Pancreas (tissue), 10 donors: ENCODE data around the gene MIR17HG. TPM values are rescaled to one million over a fixed set of nuclear protein-coding genes. Genes with fewer than 3 reads are reported as not detected.

Source experiments
- ATAC-seq, 4 donors: fragments of 200-7000 bp; cut with Tn5 transposase; one replicate each; pipeline versions ENCODE4 v1.8.0 to v1.9.1; 2020; ENCODE audit warnings: mild to moderate bottlenecking in 4 of 4, moderate library complexity in 4 of 4
- DNase-seq, 6 donors: peaks; one replicate each; pipeline ENCODE4 v3.0.0-alpha.2; 2020
- FAIRE-seq: peaks from 2 replicates; lab custom pipeline; 2012; peaks lifted over from hg19 to GRCh38; lab: Jason Lieb, UNC
- H3K27ac ChIP-seq, 4 donors: fragments of 200-600 bp; sonication (generic); 1 replicate in 3 of 4; 2 replicates in 1 of 4; pipeline versions ENCODE4 v1.5.0 to v1.8.0; 2020
- H3K27me3 ChIP-seq, 4 donors: fragments of 200-600 bp; one replicate each; pipeline ENCODE4 v1.8.0; 2021
- H3K36me3 ChIP-seq, 3 donors: fragments of 200-600 bp; sonication (generic) in 1 of 3; one replicate each; pipeline versions ENCODE4 v1.5.0 to v1.8.0; 2020 to 2021
- H3K4me1 ChIP-seq, 3 donors: fragments of 200-600 bp; one replicate each; pipeline ENCODE4 v1.8.0; 2021
- H3K4me3 ChIP-seq, 4 donors: fragments of 200-600 bp; sonication (generic) in 2 of 4; one replicate each; pipeline versions ENCODE4 v1.5.0 to v1.8.0; 2020 to 2021
- H3K9me3 ChIP-seq, 4 donors: fragments of 200-600 bp; one replicate each; pipeline ENCODE4 v1.8.0; 2021
- CTCF ChIP-seq, 4 donors: fragments of 200-600 bp; sonication (generic) in 3 of 4; IDR thresholded peaks; one replicate each; pipeline versions ENCODE4 v1.5.0 to v1.8.0; 2021; ENCODE audit warnings: antibody characterized with exemption in 4 of 4
- WGBS, 2 donors: extraction: QIAGEN DNeasy Blood & Tissue Kit; methylation state at CpG; one replicate each; pipeline ENCODE4 v1.1.7; 2013; 5-methylcytosine and 5-hydroxymethylcytosine counted together
- intact Hi-C, 3 donors: fragments of 100-400 bp; cut with DNase I; formaldehyde crosslinking; loops; one replicate each; pipeline versions ENCODE4 v1.11.1 to v1.14.2; 2022
- polyA plus RNA-seq, 2 donors: library from polyadenylated mRNA; stranded (reverse); fragments of 200-250 nt; gene quantifications; one replicate each; pipeline ENCODE4 v1.2.3, GENCODE V29; 2013
- total RNA-seq, 6 donors: library from RNA; stranded (reverse); fragmentation: NEBNext Ultra II Directional in 4 of 6; extraction: Animal tissue kit (Norgen Biotek cat#: 25700) in 4 of 6; gene quantifications; one replicate each; pipeline versions ENCODE4 v1.2.1 to v1.2.4, GENCODE V29; 2021 to 2023
- donor health status: healthy with polysubstance abuse.
- donor health status: DM: no; HTN: no; CAD: no; lungs with moderate emphysema.
- donor health status: DM: no; HTN: no; CAD: no.
- donor health status: control.
- donor health status: control.
- donor health status: Bipolar disorder and iron deficiency.
- donor health status: DM: yes; HTN: yes; CAD: no.
- donor health status: DM: no; HTN: no; CAD: no.
- donor health status: DM: no; HTN: no; CAD: no.
- donor health status: DM: yes; HTN: yes; CAD: no.

The MIR17HG gene
- total and polyA plus RNA-seq, 8 donors: 2.3 to 6.0 (median 3.8) TPM

- Histone ChIP-seq H3K27ac (no peak overlapping the region), H3K36me3 (no peaks in the 10 kb centered on the region), H3K4me3 (no peak overlapping the region), H3K27me3 (peaks cover 0 to 30% (median 3%) of the 10 kb centered on the region in 4 donors), H3K4me1 (no peaks in the 10 kb centered on the region), H3K9me3 (no peaks in the 10 kb centered on the region)
- intact Hi-C loops: no loop called here
- WGBS, 2 donors: 67 to 79% methylated on average over 2 of the region's 2 CpGs
- ATAC-seq (no peak), DNase-seq (no peak), FAIRE-seq (no peak)
- TF ChIP-seq CTCF (IDR thresholded peaks at IDR 0.05): no peak
These were observed 41.7 kb downstream of the MIR17HG start for GRCh38 chr13:91389186-91389585.

GRCh38 chr13:91397595-91397994 lies 50.1 kb downstream of the MIR17HG start:
- peaks cover 0 to 6% (median 0%) of the 10 kb centered on the region in 3 donors for H3K4me1 ChIP-seq
- ATAC-seq (no peak), FAIRE-seq (no peak), DNase-seq (no peak)
- H3K36me3 ChIP-seq: no peaks in the 10 kb centered on the region
- 85 to 92% methylated on average over 1 of the region's 1 CpG for WGBS, 2 donors
- H3K9me3 ChIP-seq: no peaks in the 10 kb centered on the region
- H3K4me3 ChIP-seq: no peak overlapping the region
- TF ChIP-seq CTCF (IDR thresholded peaks at IDR 0.05): no peak
- H3K27me3 ChIP-seq: peaks cover 0 to 16% (median 3%) of the 10 kb centered on the region in 4 donors
- intact Hi-C loops: no loop called here
- H3K27ac ChIP-seq: no peak overlapping the region

- Histone ChIP-seq H3K9me3 (no peaks in the 10 kb centered on the region), H3K4me3 (peak within 1 kb of the TSS; percentile 25 to 59 (median 36)), H3K36me3 (no peaks in the 10 kb centered on the region), H3K4me1 (peaks cover 0 to 6% (median 0%) of the 10 kb centered on the region in 3 donors), H3K27ac (no peak within 1 kb of the TSS), H3K27me3 (peaks cover 0 to 22% (median 3%) of the 10 kb centered on the region in 4 donors)
- DNase-seq (peak; percentile 63 to 92 (median 81)), FAIRE-seq (no peak), ATAC-seq (peak; percentile 99 to 100 (median 100))
- WGBS, 2 donors: 1% methylated on average over 65 to 76 of the region's 76 CpGs
- intact Hi-C loops: no loop called here
- TF ChIP-seq CTCF (IDR thresholded peaks at IDR 0.05): no peak
These were observed 51.1 kb downstream of the MIR17HG start, which contains the start of gene GPC5 for GRCh38 chr13:91398413-91399188. GPC5 (plus strand) TSS chr13:91398621.

GRCh38 chr13:91399189-91400062 lies 51.9 kb downstream of the MIR17HG start:
- Histone ChIP-seq H3K36me3 (no peaks in the 10 kb centered on the region), H3K27ac (no peak overlapping the region), H3K9me3 (no peaks in the 10 kb centered on the region), H3K4me3 (peak overlapping the region in 2 of 4 donors; percentile 32 to 59), H3K4me1 (peaks cover 0 to 6% (median 0%) of the 10 kb centered on the region in 3 donors), H3K27me3 (peaks cover 0 to 15% (median 3%) of the 10 kb centered on the region in 4 donors)
- peak; percentile 17 to 32 (median 20) for ATAC-seq
- peak in 1 of 6 donors; percentile 76 for DNase-seq
- no peak for FAIRE-seq
- TF ChIP-seq CTCF (IDR thresholded peaks at IDR 0.05): no peak
- WGBS, 2 donors: 21 to 31% methylated on average over 44 of the region's 44 CpGs
- intact Hi-C loops: no loop called here
